DMS153 treated with DMSO at 0.1 percent for 48 hours (cell line): ENCODE data around the gene BST1.

Experiments used
- DNase-seq: peaks from one replicate; lab custom pipeline; 2025; ENCODE audit not compliant: unreplicated experiment; lab: John Stamatoyannopoulos, UW

Gene BST1

GRCh38 chr4:15776871-15777648 is 74.2 kb downstream of the BST1 start:
- no peak for DNase-seq

DNA sequence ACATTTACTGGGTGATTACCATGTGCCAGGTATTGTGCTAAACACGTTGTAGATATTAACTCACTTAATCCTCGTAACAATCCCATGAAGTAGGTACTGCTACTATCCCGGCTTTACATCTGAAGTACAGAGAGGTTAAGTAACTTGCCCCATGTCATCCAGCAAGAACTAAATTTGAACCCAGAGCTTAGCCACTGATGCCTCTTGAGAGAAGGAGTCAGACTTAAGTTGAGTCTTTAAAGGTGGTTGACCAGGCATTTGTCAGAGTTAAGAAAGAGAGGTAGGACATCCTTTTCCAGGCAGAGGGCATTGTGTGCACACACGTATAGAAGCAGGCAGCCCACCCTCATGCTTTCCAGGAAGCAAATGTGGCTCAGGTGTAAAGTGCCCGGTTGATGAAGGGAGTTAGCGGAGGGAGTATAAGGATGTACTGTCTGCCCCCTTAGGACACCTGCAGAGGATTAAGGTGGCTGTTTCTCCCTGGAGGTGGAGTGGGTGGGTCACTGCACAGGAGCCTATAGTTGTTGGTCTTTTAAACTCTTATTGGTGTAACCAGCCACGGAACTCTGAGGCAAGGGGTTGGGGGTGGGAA is 74.9 kb downstream of the BST1 start:
- no peak for DNase-seq

DNA sequence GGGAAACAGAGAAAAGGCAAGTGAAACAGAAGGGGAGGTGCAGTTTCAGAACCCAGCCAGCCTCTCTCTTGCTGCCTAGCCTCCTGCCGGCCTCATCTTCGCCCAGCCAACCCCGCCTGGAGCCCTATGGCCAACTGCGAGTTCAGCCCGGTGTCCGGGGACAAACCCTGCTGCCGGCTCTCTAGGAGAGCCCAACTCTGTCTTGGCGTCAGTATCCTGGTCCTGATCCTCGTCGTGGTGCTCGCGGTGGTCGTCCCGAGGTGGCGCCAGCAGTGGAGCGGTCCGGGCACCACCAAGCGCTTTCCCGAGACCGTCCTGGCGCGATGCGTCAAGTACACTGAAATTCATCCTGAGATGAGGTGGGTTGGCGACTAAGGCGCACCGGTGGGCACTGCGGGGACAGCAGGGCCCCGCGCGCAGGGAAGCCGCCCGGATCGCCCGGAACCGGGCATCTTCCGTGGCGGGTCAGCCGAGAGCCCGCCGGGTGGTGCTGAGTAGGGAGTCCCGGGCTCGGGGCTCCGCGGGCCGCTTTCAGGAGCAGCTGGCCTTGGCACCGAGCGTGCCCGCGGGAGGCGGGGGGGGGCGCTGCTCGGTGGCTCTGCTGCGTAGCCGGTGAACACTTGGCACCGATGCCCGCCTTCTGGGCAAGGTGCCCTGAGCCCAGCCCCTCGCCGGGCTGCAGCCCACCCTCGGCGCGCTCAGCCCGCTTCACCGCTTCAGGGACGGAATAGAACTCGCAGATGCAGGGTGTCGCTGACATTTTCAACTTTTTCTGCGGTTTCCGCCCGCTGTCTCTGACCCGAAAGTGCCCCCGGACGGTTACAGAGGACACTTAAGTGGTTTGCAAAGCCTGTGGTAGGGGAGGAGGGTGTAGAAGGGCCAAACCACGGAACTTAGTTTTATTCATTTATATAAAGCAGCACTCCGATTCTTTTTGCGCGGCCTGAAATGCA is 75.7 kb downstream of the BST1 start, which contains the start of gene CD38:
Gene CD38 (plus strand): TSS at position 40 of the 953 bp plus-strand sequence. CDS start 87 bp downstream, at position 127.
- DNase-seq: no peak

DNA sequence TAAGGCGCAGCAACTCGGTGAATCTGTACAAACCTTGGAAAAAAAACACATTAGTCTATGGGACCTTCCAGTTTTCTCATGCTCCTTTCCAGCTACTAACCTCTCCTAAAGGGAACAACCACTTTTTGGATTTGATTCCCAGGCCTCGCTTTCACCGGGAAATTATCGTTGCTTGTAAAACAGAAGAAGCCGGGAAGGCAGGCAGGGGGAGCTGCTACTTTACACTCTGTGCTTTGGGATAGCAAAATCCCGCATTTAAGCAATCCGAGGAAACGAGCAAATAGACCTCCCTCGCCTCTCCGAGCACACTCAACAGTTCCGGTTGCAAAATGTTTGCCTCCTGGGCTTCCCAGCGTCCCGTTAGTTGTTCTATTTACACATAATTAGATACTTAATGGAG is 76.4 kb downstream of the BST1 start:
- no peak for DNase-seq

- no peak for DNase-seq
Measured at GRCh38 chr4:15779809-15780208, 76.9 kb downstream of the BST1 start.

DNA sequence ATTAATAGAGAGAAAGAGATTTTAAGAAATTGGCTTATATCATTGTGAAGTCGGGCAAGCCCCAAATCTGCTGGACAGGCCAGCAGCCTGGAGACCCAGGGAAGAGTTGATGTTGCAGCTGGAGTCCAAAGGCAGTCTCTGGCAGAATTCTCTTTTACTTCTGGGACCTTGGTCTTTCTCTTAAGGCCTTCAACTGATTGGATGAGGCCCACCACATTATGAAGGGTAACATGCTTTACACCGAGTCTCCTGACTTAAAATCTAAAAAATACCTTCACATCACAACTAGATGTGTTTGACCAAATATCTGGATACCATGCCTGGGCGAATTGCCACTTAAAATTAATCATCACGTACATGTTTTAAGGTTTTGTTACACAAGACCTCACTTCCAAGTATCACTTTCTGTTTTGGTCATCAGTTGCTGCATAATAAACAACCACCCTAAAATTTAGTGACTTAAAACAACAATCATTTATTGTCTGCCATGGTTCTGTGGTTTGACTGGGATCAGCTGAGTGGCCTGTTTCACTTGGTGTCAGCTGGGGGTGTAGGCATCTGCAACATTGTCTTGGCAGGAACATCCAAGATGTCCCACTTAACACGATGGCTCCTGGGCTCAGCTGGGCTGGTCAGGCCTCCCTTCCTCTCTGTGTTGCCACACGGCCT is 78.7 kb downstream of the BST1 start:
- DNase-seq: no peak
